Fibroblast of the conjunctiva (primary cell): Measurements from ENCODE around the gene IL17RD.
A peak's percentile ranks its signal among the peaks of the same experiment; 100 is the strongest.

Experiments
- DNase-seq: peaks from one replicate; pipeline ENCODE4 v3.0.0-alpha.2; 2010; ENCODE audit warnings: low read depth

The IL17RD gene

GRCh38 chr3:57164657-57165573 is at the start of gene IL17RD:
Gene IL17RD (minus strand): TSS chr3:57165353. CDS start chr3:57165286, 67 bp downstream.
- peak; percentile 72 for DNase-seq

DNA sequence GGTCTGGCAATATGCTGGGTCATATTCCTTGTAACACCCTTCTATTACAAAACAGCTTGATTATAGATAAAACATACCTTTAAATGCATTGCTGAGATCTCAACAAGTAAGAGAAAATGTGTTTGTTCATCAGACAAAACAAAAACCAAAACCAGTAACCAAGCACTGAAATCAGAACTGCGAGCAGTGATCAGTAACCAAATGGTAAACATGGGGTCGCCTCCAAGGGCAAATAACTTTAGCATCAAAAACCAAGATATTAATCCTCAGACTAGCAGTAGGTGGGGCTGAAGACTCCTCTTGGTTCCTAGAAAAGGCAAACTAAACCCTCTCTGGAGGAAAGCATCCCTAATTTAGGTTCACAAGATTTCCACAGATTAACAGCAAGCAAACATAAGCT is 41.3 kb upstream of the IL17RD start:
- no peak for DNase-seq

DNA sequence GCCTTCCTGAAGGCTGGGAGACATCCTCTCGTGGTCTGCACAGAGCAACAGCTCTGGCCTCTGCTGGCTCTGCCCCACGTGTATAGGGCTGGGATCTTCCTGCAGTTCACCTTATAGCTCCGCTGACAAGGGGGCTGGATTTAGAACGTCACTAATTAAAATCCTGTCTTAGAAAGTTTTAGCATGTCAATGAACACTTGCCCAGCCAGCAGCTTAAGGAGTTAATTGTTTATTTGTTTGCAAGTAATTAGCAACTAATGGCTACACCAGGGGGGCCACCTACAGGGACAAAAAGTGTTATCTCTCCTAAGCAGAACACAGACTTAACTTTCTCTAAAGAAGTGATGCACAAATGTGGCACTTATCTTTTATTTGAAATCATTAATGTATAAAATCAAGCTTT is 34.7 kb upstream of the IL17RD start, which contains the start of gene HESX1:
HESX1 (minus strand) TSS at position 84 of the 403 bp plus-strand sequence; CDS start at position 24, 60 bp downstream.
- DNase-seq, result no peak

DNA sequence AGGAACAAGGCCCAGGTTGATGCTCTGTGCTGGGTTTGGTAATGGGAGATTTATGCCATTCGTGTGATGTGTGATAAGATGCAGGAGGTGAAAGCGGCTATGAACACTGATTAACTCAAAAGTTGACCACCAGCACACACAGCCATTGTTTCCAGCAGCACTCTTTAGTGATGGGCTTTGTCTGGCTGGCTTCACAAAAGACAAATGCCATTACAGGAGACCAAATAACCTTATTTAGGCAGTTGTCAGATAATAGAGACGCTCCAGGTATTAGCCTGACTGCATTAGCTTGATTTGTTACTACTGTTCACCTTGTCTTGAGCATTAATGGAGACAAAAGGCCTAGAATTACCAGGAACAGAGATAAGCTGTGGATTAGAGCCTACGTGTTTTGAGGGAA is 29.5 kb upstream of the IL17RD start:
- DNase-seq, result no peak

DNA sequence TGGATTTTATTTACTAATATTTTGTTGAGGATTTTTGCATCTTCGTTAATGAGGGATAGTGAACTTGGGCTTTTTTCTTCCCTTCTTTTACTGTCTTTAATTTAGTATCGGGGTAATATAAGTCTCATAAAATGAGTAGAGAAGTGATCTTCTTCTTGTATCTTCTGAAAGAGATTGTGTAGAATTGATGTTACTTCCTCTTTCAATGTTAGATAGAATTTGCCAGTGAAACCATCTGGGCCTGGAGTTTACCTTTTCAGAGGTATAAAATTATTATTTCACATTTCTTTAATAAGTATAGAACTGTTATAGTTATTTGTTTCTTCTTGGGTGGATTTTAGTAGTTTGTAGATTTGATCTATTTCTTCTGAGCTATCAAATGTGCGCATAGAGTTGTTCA is 26.9 kb upstream of the IL17RD start:
- DNase-seq, result no peak

DNA sequence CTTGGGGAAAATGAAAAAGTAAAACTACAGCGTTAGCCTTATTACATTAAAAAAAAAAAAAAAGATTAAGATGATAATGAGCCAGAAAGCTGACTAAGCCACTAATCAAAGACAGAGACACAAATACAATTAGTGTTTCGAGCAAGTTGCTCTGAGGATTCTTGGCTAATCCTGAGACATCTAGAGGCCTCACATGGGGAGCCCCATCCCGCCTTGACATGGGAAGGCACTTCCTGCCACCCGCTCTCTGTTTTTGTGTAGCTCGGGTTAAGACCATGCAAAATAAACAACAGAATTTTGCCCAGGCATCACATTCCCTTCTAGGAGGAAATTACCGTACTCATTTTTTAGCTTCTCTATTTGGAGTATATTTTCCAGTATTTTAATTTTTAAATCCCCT is 19.4 kb upstream of the IL17RD start:
- DNase-seq, result no peak

DNA sequence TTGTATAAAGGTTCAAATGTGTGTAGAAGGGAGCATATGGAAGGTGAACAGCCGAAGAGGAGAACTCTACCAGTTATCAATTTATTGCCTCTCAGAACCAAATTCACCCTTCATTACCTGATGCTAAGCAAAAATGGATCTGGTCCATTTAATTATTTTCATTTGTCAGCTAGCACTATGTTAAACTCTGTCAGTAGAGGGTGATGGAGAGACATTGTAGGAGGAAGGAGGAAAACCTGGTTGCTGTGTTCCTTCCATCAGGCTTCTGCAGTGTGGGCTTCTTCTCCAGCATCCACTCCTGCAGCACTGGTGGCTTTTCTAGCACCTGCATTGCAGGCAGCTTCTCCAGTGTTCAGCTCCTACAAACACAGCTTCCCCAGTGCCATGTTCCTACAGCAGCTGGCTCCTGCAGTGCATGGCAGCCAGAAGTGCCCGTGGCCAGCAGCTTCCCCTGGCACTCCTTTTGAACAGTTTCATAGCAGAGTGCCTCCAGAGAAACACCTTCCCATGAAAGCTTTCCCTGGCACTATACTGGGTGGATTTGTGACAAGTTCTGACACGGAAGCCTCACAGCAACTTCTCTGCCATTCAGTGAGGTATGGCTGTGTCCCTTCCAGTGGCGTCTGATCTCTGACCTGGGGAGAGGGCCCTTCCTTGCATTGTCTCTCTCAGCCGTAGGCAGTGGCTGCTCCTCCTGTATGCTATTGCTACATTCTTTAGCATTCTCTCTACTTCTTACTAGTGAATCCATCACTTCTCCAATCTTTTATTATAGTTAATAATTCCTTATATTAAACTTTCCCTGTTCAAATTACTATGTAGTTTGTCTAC is 14.6 kb upstream of the IL17RD start:
- no peak for DNase-seq

- no peak for DNase-seq
Measured at GRCh38 chr3:57176045-57176444, 10.9 kb upstream of the IL17RD start.

- no peak for DNase-seq
Measured at GRCh38 chr3:57173687-57174086, 8.5 kb upstream of the IL17RD start.

- DNase-seq, result no peak
Measured at GRCh38 chr3:57170946-57171345, 5.8 kb upstream of the IL17RD start.

DNA sequence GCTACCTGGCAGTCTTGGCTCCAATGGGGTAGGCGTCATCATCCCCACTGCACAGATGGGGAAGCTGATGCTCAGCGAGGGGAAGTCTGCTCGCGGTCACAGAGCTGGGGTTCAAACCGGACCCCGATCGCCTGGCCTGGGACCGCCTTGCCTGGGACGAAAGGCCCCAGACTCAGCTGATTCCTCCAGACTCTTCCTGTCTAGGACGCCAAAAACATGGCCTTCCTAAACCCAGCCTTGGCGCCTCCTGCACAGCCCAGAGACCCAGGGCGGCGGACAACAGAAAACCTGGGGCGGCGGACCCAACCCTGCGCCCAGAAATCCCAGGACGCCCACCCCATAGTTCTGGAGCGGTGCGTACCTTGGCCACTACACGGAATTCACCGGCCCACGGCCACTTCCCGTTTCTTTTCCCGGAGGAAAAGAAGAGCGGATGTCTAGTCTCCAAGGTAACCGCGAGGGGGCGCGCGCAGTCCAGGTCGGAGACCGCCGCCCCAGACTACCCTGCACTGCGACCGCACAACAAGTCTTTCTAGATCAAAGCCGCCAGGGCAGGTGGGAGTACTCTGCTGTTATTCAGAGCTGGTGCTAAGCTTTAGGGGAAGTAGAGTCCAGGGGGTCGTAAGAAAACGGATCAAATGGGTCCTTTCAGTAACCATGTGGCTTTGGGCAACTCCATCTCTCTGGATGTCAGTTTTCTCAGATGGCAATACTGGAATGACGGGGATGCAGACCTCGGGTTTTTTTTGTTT is 4.9 kb upstream of the IL17RD start:
- DNase-seq, result peak; percentile 51

- no peak for DNase-seq
Measured at GRCh38 chr3:57169108-57169507, 4.0 kb upstream of the IL17RD start.

DNA sequence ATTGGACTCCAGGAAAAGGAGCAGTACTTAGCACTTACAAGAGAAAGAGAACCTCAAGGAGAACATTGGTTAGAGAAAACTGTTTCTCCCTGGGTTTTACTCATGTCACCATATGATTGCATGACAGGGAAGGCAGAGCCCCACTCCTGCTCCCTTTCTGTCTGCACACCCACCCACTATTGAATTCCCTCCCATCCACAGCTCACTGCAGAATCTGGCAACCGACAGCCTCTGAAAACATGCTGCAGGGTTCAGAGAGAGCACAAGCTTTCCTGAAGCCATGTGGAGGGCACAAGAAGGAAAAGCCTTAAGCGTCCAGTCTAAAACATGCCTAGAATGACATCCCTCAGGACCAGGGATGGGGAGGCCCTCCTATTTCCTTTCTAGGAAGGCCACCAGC is 3.0 kb upstream of the IL17RD start:
- no peak for DNase-seq

DNA sequence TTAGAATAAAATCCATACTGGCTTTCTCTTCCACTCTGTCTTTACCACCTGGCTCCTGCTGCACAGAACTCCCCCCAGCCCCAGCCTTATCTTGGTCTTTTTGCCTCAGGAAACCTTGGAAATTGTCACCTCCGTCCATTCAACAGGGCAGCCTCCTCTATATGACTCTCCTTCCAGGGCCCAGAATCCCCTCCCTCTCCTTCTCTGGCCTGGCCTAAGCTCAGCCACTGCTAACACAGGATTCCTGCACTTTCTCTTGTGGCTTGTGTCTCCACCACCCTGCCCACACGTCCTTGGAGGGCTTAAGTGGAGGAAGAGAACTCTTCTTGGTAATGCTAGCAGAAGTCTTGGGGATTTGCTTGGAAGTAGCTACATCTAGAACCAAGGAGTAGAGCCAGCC is 1.5 kb upstream of the IL17RD start:
- no peak for DNase-seq

GRCh38 chr3:57165641-57166040 is 488 bp upstream of the IL17RD start:
- DNase-seq, result no peak

- no peak for DNase-seq
Measured at GRCh38 chr3:57164217-57164656, 916 bp downstream of the IL17RD start.

- DNase-seq, result no peak
Measured at GRCh38 chr3:57163751-57164150, 1.4 kb downstream of the IL17RD start.

DNA sequence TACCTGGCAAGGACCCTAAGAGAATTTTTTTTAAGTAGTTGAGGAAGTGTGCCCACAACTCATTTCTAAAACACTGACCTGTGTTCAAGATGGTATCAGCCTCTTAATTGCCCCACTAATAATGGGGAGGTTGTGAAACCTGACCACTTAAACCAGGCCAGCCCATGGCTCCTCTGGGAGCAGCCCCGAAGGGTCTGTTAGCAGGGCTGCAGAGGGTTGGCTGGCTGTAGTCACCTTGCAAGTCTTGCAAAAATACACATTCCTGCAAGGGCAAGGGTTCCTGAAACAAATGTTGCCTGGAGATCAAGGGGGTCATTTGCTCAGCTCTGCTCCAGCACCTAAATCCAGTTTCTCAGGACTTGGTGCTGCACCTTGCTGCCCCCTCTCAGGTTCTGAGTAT is 3.2 kb downstream of the IL17RD start:
- no peak for DNase-seq

- DNase-seq, result peak; percentile 83
Measured at GRCh38 chr3:57160765-57161538, 4.2 kb downstream of the IL17RD start.

GRCh38 chr3:57160076-57160764 is 4.9 kb downstream of the IL17RD start:
- peak; percentile 44 for DNase-seq
